ENCODE data around the gene SLC25A2. TPM values are rescaled to one million over a fixed set of nuclear protein-coding genes. Genes with fewer than 3 reads are reported as not detected.

The SLC25A2 gene
- total RNA-seq, 1 experiment from 2014 or later: 0.88 TPM

DNA sequence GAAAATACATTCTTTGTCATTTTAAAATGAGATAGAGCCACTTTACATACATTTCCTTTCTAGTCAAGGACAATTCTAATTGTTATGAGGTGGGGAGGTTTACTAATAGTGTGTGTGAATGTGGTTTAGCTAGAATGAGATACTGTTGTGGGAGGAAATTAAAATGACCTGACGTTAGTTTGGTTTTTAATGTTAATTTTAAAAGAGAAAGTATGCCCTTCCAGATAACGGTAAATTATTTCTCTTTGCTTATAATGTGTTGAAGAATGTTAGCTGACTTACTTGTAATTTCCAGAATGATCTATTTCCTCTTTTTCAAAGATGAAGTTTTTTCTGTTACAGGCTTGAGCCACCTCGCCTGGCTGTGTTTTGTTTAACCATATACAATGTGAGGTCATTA, 18.4 kb upstream of the SLC25A2 start:
- CTCF ChIA-PET: no interaction called here
- intact Hi-C loops (cut with micrococcal nuclease; ENCODE audit: unreplicated experiment): no loop called here

DNA sequence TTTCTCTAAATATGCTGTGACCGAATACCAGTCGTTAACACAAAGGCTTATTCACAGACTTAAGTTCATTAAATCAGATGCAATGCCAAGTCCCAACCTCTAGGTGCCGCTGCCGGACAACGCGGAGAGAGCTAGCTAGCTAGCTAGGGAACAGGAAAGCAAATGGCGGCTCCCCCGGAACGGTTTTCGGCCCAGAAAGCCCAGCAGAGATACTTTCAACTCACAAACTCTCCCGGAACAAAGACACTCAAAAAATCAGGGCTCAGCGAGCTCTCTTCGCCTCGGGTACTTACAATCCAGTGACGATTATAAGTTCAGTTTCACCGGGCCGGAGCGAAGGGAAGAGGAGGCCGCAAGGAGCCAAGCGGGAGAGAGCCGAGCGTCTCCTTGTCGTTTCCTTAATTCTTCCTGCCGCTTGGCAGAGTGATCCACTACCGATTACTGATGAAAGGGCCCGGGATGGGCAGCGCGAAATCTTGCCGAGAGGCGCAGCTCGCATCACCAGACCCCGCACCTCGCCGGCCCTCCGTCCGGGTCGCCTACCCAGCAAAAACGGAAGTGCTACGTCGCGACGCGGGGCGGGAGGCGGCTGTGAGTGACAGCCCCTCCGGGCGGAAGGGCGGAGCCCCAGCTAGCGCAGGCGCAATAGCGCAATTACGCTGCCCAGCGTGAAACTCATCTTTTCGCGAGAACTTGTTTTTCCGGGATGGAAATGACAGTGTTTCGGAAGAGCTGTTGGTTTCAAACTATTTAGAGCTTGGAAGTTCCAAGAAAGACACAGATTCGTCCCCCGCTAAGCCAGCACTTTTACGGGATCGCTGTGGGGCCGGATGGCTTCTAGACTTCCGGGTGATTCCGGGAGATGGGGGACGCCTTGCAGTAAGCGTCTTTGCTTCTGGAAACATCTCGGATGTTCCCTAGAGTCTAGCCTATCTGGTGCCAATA, 16.6 kb upstream of the SLC25A2 start, which contains the start of gene TAF7:
Gene TAF7, minus strand, starts transcription at position 560 of the 945 bp plus-strand sequence. CDS start 740 bp downstream, outside the sequence.
- Histone ChIP-seq H3K4me1 (ENCODE audit: insufficient read depth, low read length, poor library complexity, severe bottlenecking) (no peaks in the 10 kb centered on the region), H3K27ac (ENCODE audit: low read depth, low read length, poor library complexity, severe bottlenecking) (peak within 1 kb of the TSS; percentile 97), H3K4me3 (ENCODE audit: low read depth, low read length, poor library complexity, severe bottlenecking) (peak within 1 kb of the TSS; percentile 78), H3K9me3 (ENCODE audit: low read depth, low read length, poor library complexity, severe bottlenecking) (peaks cover 53% of the 10 kb centered on the region), H3K27me3 (replicated peaks; ENCODE audit: insufficient read depth, low read depth, low read length, poor library complexity) (no peaks in the 10 kb centered on the region), H3K36me3 (ENCODE audit: insufficient read depth, low read length, poor library complexity, severe bottlenecking) (peaks cover 39% of the 10 kb centered on the region)
- intact Hi-C loops (cut with micrococcal nuclease; ENCODE audit: unreplicated experiment): loop anchor here (1.0 kb wide), 1 partner anchor 241 kb away; no protein-coding TSS in a partner anchor
- CTCF ChIA-PET: interaction anchor here (0.5 to 1.9 kb wide), 5 partner anchors 39 to 243 kb away, joined by 3 to 9 read pairs (median 4); partner anchors contain the start of genes PCDHB14, PCDHB5 and PCDHGB2
- POLR2A ChIA-PET (ENCODE audit: low non-redundant PET): no interaction called here
- BruUV-seq (replicated peaks): TSS peak; percentile 72
- TF ChIP-seq, protein P1, sequence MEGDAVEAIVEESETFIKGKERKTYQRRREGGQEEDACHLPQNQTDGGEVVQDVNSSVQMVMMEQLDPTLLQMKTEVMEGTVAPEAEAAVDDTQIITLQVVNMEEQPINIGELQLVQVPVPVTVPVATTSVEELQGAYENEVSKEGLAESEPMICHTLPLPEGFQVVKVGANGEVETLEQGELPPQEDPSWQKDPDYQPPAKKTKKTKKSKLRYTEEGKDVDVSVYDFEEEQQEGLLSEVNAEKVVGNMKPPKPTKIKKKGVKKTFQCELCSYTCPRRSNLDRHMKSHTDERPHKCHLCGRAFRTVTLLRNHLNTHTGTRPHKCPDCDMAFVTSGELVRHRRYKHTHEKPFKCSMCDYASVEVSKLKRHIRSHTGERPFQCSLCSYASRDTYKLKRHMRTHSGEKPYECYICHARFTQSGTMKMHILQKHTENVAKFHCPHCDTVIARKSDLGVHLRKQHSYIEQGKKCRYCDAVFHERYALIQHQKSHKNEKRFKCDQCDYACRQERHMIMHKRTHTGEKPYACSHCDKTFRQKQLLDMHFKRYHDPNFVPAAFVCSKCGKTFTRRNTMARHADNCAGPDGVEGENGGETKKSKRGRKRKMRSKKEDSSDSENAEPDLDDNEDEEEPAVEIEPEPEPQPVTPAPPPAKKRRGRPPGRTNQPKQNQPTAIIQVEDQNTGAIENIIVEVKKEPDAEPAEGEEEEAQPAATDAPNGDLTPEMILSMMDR (conservative IDR thresholded peaks at IDR 0.05; ENCODE audit: low read depth, low read length): peak; percentile 90
- TF ChIP-seq EZH2 (IDR thresholded peaks at IDR 0.05; ENCODE audit: borderline replicate concordance, low read depth, low read length, poor library complexity, severe bottlenecking): no peak
- peak; percentile 97 for DNase-seq (ENCODE audit: low spot score)

More for the DNA sequence above, 18.4 kb upstream of the SLC25A2 start:
- Histone ChIP-seq H3K27ac (ENCODE audit: low read depth, low read length, poor library complexity, severe bottlenecking) (no peak overlapping the region), H3K4me1 (ENCODE audit: insufficient read depth, low read length, poor library complexity, severe bottlenecking) (no peaks in the 10 kb centered on the region), H3K36me3 (ENCODE audit: insufficient read depth, low read length, poor library complexity, severe bottlenecking) (peaks cover 23% of the 10 kb centered on the region), H3K4me3 (ENCODE audit: low read depth, low read length, poor library complexity, severe bottlenecking) (no peak overlapping the region), H3K9me3 (ENCODE audit: low read depth, low read length, poor library complexity, severe bottlenecking) (peaks cover 39% of the 10 kb centered on the region), H3K27me3 (replicated peaks; ENCODE audit: insufficient read depth, low read depth, low read length, poor library complexity) (no peaks in the 10 kb centered on the region)
- TF ChIP-seq, protein P1 (conservative IDR thresholded peaks at IDR 0.05; ENCODE audit: low read depth, low read length): no peak
- TF ChIP-seq EZH2 (IDR thresholded peaks at IDR 0.05; ENCODE audit: borderline replicate concordance, low read depth, low read length, poor library complexity, severe bottlenecking): no peak
- DNase-seq (ENCODE audit: low spot score): no peak
- POLR2A ChIA-PET (ENCODE audit: low non-redundant PET): no interaction called here
- no TSS peak for BruUV-seq (replicated peaks)

DNA sequence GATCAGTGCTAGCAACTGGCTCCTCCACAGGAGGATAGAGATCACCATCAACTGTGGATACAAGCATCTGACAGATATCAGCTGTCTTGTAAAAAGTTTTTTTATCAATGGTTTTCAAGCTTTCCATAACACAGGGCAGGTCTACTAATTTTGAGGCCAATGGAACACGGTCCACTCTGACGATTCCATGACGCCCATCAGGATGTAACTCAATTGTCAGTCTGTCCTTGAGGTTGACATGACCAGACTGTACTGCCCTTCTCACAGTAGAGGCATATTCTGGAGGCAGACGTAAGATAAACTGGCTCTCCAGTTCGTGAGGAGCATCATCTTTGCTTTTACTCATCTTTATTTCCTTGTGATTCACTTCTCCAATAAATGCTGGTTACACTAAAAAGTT, 15.8 kb upstream of the SLC25A2 start:
- no TSS peak for BruUV-seq (replicated peaks)
- POLR2A ChIA-PET (ENCODE audit: low non-redundant PET): no interaction called here
- CTCF ChIA-PET: interaction anchor here (0.5 to 1.9 kb wide), 5 partner anchors 31 to 244 kb away, joined by 3 to 9 read pairs (median 4); partner anchors contain the start of genes PCDHB14, PCDHB5 and PCDHGB1
- no peaks in the 10 kb centered on the region for H3K27me3 ChIP-seq (replicated peaks; ENCODE audit: insufficient read depth, low read depth, low read length, poor library complexity)
- intact Hi-C loops (cut with micrococcal nuclease; ENCODE audit: unreplicated experiment): loop anchor here (1.0 kb wide), 1 partner anchor 242 kb away; no protein-coding TSS in a partner anchor
- H3K4me3 ChIP-seq (ENCODE audit: low read depth, low read length, poor library complexity, severe bottlenecking): peak overlapping the region; percentile 78
- peaks cover 39% of the 10 kb centered on the region for H3K36me3 ChIP-seq (ENCODE audit: insufficient read depth, low read length, poor library complexity, severe bottlenecking)
- peak overlapping the region; percentile 97 for H3K27ac ChIP-seq (ENCODE audit: low read depth, low read length, poor library complexity, severe bottlenecking)
- H3K4me1 ChIP-seq (ENCODE audit: insufficient read depth, low read length, poor library complexity, severe bottlenecking): no peaks in the 10 kb centered on the region
- peaks cover 59% of the 10 kb centered on the region for H3K9me3 ChIP-seq (ENCODE audit: low read depth, low read length, poor library complexity, severe bottlenecking)
- DNase-seq (ENCODE audit: low spot score): peak; percentile 9
- no peak for TF ChIP-seq EZH2 (IDR thresholded peaks at IDR 0.05; ENCODE audit: borderline replicate concordance, low read depth, low read length, poor library complexity, severe bottlenecking)
- TF ChIP-seq, protein P1 (conservative IDR thresholded peaks at IDR 0.05; ENCODE audit: low read depth, low read length): no peak

Measured in A673 (cell line).